OCI-LY1 (cell line): ENCODE measurements around the gene TTC3.

ENCODE experiments used
- H2AFZ ChIP-seq: fragments of 200-600 bp; sonication (generic), shearing (Covaris generic); 2 replicates; pipeline ENCODE4 v1.6.0; 2014; ENCODE audit warnings: antibody characterized with exemption, mild to moderate bottlenecking, low read length
- H3F3A ChIP-seq: fragments of 200-600 bp; sonication (generic), shearing (Covaris generic); 2 replicates; pipeline ENCODE4 v1.6.0; 2014; ENCODE audit warnings: mild to moderate bottlenecking, antibody characterized with exemption, low read length, moderate library complexity; ENCODE audit not compliant: insufficient read depth
- H3K27ac ChIP-seq: fragments of 200-600 bp; sonication (generic); 2 replicates; pipeline ENCODE4 v1.5.1; 2014; ENCODE audit warnings: low read length, mixed run types, mild to moderate bottlenecking, low read depth; ENCODE audit not compliant: poor library complexity, severe bottlenecking
- H3K27me3 ChIP-seq: fragments of 200-600 bp; sonication (generic); 2 replicates; pipeline ENCODE4 v1.6.0; 2014; ENCODE audit warnings: antibody characterized with exemption, mild to moderate bottlenecking, low read length, moderate library complexity; ENCODE audit not compliant: insufficient read depth
- H3K36me3 ChIP-seq: fragments of 200-600 bp; sonication (generic); 2 replicates; pipeline ENCODE4 v1.6.1; 2014; ENCODE audit warnings: mild to moderate bottlenecking, antibody characterized with exemption, low read length, moderate library complexity, mixed read lengths; ENCODE audit not compliant: insufficient read depth
- H3K4me1 ChIP-seq: fragments of 200-600 bp; sonication (generic); 2 replicates; pipeline ENCODE4 v1.5.1; 2014; ENCODE audit warnings: mild to moderate bottlenecking, low read length, moderate library complexity; ENCODE audit not compliant: insufficient read depth, severe bottlenecking
- H3K4me2 ChIP-seq: fragments of 200-600 bp; sonication (generic), shearing (Covaris generic); 2 replicates; pipeline ENCODE4 v1.6.1; 2014; ENCODE audit warnings: low read length
- H3K4me3 ChIP-seq: fragments of 200-600 bp; sonication (generic); 2 replicates; pipeline ENCODE4 v1.5.1; 2014; ENCODE audit warnings: low read length, low read depth, mild to moderate bottlenecking, mixed read lengths; ENCODE audit not compliant: poor library complexity, severe bottlenecking
- H3K79me2 ChIP-seq: fragments of 200-600 bp; shearing (Covaris generic); 2 replicates; pipeline ENCODE4 v1.6.1; 2016; ENCODE audit warnings: mixed run types, low read length, mixed read lengths; ENCODE audit not compliant: insufficient read depth
- H3K9ac ChIP-seq: fragments of 200-600 bp; sonication (generic), shearing (Covaris generic); 2 replicates; pipeline ENCODE4 v1.6.1; 2014; ENCODE audit warnings: mild to moderate bottlenecking, low read length, mixed read lengths
- H3K9me2 ChIP-seq: fragments of 200-600 bp; sonication (generic), shearing (Covaris generic); 2 replicates; pipeline ENCODE4 v1.6.1; 2014; ENCODE audit warnings: low read depth, mild to moderate bottlenecking, low read length, mixed read lengths
- H3K9me3 ChIP-seq: fragments of 200-600 bp; shearing (Covaris generic); 2 replicates; pipeline ENCODE4 v1.6.1; 2014; ENCODE audit warnings: low read length, mixed read lengths
- H4K20me1 ChIP-seq: fragments of 200-600 bp; sonication (generic), shearing (Covaris generic); 2 replicates; pipeline ENCODE4 v1.6.0; 2016; ENCODE audit warnings: mild to moderate bottlenecking, low read length; ENCODE audit not compliant: insufficient read depth
- EZH2 ChIP-seq: fragments of 200-600 bp; sonication (generic), shearing (Covaris generic); IDR thresholded peaks from 2 replicates; pipeline ENCODE4 v1.8.0; 2017; ENCODE audit warnings: borderline replicate concordance, mixed run types, mild to moderate bottlenecking, antibody characterized with exemption, low read length, moderate library complexity, mixed read lengths
- TF ChIP-seq, protein P1 (sequence below): fragments of 200-600 bp; sonication (generic), shearing (Covaris generic); IDR thresholded peaks from 2 replicates; pipeline ENCODE4 v1.5.1; 2017; ENCODE audit warnings: mild to moderate bottlenecking, antibody characterized with exemption, low read length, moderate library complexity, mixed read lengths

The TTC3 gene

DNA sequence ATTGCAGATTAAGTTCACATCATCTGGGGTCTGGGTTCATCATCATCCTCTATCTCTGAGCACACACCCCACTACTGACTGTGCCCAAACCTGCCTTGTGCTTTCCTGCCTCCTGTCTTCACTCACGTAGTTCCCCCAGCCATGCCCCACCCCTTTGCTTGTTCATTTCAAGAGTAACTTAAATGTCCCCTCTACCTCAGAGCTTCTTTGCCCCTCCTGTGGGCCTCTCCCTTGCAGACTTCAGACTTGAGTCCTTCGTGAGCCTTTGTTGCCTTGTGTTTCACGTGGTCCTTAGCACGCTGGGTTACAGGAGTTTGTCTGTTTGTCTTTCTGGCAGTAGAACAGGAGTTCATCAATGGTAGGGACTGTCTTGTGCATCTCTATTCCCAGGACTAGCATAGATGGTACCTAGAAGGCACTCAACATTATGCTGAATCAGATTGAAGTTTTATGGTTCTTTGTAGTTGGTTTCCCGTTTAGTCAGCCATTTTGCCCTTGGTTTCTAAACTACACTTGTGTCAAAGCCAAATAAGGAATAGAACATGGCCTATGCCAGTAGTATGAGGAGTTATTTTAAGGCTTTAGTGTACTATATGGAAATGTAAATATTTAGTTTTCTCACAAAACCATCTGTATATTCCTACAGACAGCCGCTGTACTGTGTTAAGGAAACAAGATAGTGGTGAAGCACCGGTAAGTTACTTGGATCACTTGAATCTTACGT is 86.2 kb downstream of the TTC3 start:
- no peak overlapping the region for H3K9ac ChIP-seq
- H2AFZ ChIP-seq: no peak overlapping the region
- no peaks in the 10 kb centered on the region for H3F3A ChIP-seq
- H3K9me2 ChIP-seq: no peaks in the 10 kb centered on the region
- no peak overlapping the region for H3K4me2 ChIP-seq
- H4K20me1 ChIP-seq: no peaks in the 10 kb centered on the region
- H3K4me3 ChIP-seq: no peak overlapping the region
- H3K27me3 ChIP-seq: no peaks in the 10 kb centered on the region
- no peaks in the 10 kb centered on the region for H3K79me2 ChIP-seq
- no peaks in the 10 kb centered on the region for H3K9me3 ChIP-seq
- TF ChIP-seq, protein P1, sequence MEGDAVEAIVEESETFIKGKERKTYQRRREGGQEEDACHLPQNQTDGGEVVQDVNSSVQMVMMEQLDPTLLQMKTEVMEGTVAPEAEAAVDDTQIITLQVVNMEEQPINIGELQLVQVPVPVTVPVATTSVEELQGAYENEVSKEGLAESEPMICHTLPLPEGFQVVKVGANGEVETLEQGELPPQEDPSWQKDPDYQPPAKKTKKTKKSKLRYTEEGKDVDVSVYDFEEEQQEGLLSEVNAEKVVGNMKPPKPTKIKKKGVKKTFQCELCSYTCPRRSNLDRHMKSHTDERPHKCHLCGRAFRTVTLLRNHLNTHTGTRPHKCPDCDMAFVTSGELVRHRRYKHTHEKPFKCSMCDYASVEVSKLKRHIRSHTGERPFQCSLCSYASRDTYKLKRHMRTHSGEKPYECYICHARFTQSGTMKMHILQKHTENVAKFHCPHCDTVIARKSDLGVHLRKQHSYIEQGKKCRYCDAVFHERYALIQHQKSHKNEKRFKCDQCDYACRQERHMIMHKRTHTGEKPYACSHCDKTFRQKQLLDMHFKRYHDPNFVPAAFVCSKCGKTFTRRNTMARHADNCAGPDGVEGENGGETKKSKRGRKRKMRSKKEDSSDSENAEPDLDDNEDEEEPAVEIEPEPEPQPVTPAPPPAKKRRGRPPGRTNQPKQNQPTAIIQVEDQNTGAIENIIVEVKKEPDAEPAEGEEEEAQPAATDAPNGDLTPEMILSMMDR: no peak
- TF ChIP-seq EZH2: no peak
- no peaks in the 10 kb centered on the region for H3K4me1 ChIP-seq
- H3K36me3 ChIP-seq: peaks cover 77% of the 10 kb centered on the region
- H3K27ac ChIP-seq: no peak overlapping the region

DNA sequence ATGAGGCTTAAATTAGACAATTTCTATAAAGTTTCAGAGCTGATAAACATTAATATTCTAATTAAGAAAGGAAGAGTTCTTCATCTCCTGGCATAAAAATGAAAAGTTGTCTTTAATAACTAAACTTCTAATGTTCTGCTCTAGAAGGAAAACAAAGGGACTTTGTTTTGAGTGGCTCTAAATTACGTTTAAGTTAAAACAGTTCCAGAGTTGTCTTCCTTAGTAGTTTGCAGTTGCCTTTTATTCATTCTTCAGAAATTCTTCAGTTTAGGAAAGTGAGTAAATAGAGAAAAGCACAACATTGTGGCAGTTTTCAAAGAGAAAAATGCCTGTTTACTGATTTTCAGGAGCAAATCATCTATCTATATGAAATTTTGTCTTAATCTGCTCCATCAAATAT is 86.9 kb downstream of the TTC3 start:
- Histone ChIP-seq H3K79me2 (no peaks in the 10 kb centered on the region), H3K9ac (no peak overlapping the region), H3K9me3 (no peaks in the 10 kb centered on the region), H3K27ac (no peak overlapping the region), H4K20me1 (no peaks in the 10 kb centered on the region), H3K4me1 (no peaks in the 10 kb centered on the region), H3K36me3 (peaks cover 77% of the 10 kb centered on the region), H3K9me2 (no peaks in the 10 kb centered on the region), H3F3A (no peaks in the 10 kb centered on the region), H3K4me3 (no peak overlapping the region), H2AFZ (no peak overlapping the region), H3K4me2 (no peak overlapping the region), H3K27me3 (no peaks in the 10 kb centered on the region)
- TF ChIP-seq, protein P1: no peak
- TF ChIP-seq EZH2: no peak

DNA sequence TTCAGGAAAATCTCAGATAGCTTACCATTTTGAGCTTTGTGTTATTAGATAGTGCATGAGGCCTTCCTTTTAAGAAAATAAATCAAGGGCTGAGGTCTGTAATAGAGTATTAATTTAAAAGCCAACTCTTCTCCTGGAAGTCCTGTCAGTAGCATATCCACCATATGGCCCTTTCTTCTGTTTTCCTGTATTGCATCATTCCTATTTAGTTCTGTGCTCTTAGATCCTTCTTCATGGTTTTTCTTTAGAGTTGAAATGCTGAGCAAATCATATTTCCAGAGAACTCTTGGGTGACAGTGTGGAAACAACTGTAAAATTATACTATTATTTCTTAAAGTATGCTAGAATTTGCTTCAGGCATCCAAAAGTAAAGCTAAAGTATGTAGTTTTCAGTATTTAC is 91.7 kb downstream of the TTC3 start:
- TF ChIP-seq EZH2: no peak
- TF ChIP-seq, protein P1: no peak
- Histone ChIP-seq H3K4me2 (no peak overlapping the region), H3K9me2 (no peaks in the 10 kb centered on the region), H2AFZ (no peak overlapping the region), H4K20me1 (no peaks in the 10 kb centered on the region), H3K27me3 (no peaks in the 10 kb centered on the region), H3K27ac (no peak overlapping the region), H3F3A (0 out of 2 replicates have a peak, but pooled peaks cover 2% of the 10 kb centered on the region), H3K4me3 (no peak overlapping the region), H3K4me1 (no peaks in the 10 kb centered on the region), H3K9me3 (no peaks in the 10 kb centered on the region), H3K9ac (no peak overlapping the region), H3K36me3 (peaks cover 77% of the 10 kb centered on the region), H3K79me2 (no peaks in the 10 kb centered on the region)
